NCI-H1105 treated with DMSO at 0.1 percent for 48 hours (cell line): ENCODE results near the gene SCGB2A2.

ENCODE experiments used
- DNase-seq: peaks from one replicate; lab custom pipeline; 2025; lab: John Stamatoyannopoulos, UW

Gene SCGB2A2

DNA sequence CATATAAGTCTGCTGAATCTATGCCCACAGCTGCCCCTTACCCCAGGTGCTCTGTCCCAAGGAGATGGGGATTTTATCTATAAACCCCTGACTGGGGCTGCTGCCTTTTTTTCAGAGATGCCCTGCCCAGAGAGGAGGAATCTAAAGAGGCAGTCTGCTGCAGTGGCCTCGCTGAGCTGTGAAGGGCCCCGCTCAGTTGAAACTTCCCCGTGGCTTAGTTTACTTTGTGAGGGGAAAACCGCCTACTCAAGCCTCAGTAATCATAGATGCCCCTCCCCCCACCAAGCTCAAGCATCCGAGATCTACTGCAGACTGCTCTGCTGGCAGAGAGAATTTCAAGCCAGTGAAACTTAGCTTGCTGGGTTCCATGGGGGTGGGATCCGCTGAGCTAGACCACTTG, 36.3 kb downstream of the SCGB2A2 start:
- no peak for DNase-seq

DNA sequence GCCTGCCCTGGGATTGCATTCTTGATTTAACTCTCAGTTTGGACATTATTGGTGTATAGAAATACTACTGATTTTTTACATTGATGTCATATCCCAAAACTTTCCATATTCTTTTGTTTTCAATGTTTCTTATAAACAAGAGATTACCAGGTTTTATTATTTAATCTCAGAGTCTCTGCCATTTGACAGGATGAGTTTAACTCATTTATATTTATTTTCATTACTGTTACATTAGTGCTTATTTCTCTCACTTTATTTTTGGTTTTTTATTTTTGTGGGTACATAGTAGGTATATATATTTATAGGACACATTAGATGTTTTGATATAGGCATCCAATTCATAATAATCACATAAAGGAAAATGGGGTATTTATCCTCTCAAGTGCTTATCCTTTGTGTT, 38.0 kb downstream of the SCGB2A2 start:
- DNase-seq = no peak

DNA sequence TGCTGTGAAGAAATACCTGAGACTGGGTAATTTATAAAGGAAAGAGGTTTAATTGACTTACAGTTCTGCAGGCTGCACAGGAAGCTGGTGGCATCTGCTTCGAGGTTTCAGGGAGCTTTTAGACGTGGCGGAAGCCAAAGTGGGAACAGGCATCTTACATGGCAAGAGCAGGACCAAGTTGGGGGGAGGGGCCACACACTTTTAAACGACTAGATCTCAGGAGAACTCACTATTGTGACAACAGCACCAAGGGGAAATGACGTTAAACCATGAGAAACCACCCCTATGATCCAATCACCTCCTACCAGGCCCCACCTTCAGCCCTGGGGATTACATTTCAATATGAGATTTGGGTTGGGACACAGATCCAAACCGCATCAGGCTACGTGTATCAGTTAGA, 40.0 kb downstream of the SCGB2A2 start:
- DNase-seq = no peak

GRCh38 chr11:62315431-62315830, 45.5 kb downstream of the SCGB2A2 start:
- DNase-seq = no peak

DNA sequence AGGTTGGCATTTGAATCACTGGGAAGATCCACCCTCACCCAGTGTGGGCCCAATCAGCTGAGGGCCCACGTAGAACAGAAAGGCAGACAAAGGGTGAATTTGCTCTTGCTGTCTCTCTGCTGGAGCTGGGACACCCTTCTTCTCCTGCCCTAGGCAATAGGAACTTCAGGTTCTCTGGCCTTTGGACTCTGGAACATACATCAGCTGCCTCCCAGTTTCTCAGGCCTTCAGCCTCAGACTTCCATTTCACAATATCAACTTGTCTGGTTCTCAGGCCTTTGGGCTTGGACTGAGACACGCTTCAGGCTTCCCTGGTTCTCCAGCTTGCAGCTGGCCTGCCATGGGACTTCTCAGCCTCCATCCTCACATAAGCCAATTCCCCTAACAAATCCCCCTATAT, 52.6 kb downstream of the SCGB2A2 start:
- DNase-seq = no peak
